DLD1 (cell line): ENCODE measurements around the gene IL17RD.
"Not testable (repeated sequence)": the region's sequence is repeated elsewhere in the genome, so short reads cannot be mapped to it uniquely, and the experiment has no call there.

ENCODE experiments used
- in situ Hi-C: cut with HindIII; loops from 2 replicates; pipeline ENCODE4 v1.10.0; 2017; ENCODE audit warnings: low sequenced_read_pairs

Gene IL17RD

DNA sequence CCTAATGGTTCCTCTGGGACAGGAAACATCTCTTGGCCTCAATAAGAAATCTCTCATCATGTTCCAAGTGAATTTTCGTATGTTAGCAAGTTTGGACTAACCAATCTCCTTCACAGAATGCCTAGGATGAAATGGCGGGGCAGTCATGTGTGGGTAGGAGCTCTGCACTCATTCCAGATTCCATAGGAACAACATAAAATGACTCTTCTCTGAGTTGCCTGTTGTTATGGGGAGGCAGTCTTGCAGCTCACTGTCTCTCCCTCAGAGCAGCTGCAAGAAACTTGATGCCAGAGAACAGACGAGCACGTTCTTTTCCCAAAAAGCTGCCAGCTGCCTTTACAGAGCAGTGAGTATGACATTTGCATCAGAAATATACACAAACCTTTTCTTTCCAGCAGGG is 70.6 kb downstream of the IL17RD start:
- in situ Hi-C loops, result no loop called here

DNA sequence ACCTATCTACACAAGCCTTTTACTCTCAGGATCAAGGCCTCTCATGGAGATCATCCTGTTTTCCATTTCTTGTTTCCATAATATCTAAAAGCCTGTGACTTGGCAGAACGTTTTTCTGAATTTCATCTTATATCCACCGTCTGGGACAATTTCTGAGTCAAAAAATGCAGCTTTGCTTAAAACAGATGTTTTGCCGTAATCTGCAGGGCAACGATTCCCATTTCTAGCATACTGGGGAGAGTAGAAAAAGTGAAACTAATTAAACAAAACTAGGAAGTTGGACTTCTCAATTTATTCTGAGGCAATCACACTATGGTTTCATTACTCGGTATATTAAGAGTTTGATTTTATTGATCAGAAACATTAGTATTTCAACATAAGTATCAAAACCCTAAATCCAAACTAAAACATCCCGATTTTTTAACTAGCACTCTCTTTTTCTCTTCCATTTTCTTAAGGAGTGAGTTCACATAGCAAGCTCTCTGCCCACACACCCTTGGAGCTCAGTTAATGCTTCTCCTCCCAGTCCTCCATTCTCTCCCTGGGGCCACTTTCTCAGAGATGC is 71.1 kb downstream of the IL17RD start:
- in situ Hi-C loops, result no loop called here

DNA sequence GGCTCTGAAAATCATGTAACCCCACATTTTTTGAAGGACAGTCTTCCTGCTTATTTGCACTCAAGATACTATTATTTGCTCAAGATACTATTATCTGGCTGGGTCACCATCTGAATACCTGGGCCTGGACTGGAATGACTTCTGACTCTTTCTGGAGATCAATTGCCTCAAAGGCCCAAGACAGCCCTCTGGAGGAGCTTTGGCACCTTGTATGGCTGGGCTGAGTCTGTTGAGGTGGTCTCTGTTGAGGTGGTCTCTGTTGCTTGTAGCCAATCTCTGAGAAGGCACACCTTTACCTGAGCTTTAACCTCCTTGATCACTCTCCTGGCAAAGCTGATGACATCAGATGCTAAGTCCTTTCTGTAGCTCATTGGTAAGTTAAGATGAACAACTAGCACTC is 71.7 kb downstream of the IL17RD start:
- in situ Hi-C loops, result no loop called here

DNA sequence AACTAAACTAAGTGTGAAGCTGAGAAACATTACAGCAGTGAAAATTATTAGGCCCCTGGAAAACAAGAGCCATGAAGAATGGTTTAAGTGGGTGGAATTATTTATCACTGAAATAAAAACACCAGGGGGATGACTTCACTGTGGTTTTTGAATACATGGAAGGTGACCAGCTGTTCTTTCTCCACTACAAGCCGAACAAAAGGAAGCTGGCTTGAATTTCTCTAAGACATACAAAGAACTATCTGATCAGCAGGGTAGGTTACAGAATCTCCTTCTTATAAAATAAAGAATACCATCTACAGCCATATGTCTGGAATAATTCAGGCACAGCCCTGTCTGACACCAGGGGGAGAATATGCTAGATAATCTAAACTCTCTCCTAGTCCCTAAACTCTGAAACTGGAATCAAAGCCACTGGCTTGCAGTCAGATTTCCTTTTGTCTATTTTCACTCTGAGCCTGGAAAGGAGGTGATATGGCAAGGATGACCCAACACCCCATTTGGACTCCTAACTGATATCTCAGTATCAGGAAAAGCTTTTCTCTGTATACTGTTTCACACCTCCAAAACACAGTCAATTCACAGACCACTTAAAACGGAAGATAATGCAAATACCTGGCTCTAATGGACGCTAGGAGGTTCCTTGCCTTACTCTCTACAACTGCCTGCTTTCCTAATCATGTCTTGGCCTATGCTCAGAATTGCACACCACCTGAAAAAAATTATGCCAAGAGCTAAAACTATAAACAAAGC is 73.5 kb downstream of the IL17RD start:
- in situ Hi-C loops, result no loop called here

DNA sequence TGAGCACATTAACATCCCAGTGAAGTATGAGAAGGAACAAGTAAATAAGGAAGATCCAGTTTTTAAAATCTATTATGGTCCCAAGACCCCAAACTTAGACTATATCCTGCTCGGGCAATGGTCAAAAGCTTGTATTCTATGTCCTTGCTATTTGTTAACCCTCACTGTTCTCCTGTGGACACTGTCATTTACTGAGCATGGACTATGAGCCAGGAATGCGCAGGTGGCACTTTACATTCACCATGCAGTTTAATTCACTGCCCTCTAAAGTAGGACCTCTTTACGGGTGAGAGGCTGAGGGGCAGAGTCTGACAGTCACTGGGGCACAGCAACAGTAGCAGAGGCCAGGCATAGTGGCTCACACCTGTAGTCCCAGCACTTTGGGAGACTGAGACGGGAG is 76.1 kb downstream of the IL17RD start:
- in situ Hi-C loops, result no loop called here

DNA sequence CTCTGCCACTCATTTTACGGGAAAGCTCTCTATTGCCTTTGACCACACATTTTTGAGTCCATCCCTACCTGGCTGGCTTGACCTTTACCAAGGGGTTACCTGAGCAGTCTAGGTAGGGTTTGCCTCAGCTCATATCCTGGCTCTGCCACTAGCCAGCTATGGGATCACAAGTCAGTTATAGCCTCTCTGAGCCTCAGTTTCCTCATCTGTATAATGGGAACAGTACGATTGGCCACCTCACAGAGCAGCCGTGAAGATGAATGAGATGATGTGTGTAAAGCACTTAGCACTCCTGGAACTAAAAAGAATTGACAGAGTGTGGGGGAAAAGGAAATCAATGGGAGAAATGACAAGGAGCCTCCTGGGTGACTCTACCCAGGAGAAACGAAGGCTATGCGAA is 76.7 kb downstream of the IL17RD start:
- in situ Hi-C loops, result no loop called here

DNA sequence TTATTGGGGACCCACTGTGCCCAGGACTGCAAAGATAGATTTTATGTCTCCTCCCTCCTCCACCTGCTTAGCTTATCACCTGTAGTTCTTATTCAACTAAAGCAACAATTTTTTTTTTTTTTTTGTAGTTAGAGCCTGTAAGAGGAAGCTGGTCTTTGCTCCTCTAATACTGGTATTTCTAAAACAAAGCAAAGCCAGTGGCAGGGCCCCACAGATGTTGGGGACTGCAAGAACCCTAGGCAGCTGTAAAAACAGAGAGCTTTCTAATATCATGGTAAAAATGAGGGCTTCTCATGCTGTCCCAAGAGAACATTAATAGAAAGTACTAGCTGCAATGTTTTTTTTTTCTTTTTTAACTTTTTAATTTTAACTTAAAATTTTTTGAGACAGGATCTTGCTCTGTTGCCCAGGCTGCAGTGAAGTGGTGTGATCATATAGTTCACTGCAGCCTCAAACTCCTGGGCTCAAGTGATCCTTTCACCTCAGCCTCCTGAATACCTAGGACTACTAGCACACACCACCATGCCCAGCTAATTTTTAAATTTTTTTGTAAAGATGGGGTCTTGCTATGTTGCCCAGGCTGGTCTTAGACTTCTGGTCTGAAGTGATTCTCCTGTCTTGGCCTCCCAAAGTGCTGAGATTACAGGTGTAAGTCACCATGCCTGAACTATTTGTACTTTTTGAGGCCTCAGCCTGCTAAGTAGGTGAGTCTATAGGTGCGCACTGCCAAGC is 77.6 kb downstream of the IL17RD start:
- in situ Hi-C loops, result no loop called here

DNA sequence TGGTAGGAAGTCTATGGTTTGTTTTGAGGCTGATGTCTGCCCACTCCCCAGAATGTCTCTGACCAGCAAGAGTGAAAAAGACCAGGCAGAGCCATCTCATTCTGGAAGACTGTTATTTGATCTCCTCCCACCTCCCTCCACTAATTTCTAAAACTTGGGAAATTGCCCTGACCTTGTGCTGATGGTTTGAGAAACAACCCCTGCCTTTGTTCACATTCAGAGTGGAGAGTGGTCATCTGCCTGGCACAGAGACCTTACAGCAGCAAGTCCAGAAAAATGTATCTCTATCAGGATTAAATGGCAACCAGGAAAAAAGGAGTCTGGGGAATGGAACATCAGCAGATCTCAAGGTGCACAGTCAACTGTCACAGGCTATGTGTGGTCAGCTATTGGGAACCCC is 79.0 kb downstream of the IL17RD start:
- in situ Hi-C loops, result no loop called here

DNA sequence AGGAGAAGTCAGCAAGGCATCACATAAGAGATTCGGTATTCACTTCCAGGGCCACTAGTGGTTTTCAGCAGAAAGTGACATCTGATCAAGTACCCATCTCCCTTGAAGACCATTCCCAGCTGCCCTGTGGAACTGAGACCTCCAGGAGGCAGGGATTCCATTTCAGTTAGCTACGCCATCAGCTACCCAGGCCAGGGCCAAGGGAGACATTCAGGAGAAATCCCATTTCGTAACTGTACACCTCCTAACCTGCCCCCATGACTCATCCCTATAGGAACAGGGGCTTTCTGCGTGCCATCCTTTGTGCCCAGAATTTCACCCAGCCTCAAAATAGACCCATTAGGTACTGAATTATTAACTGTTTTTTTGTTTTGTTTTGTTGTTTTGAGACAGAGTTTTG is 79.9 kb downstream of the IL17RD start:
- in situ Hi-C loops, result no loop called here

DNA sequence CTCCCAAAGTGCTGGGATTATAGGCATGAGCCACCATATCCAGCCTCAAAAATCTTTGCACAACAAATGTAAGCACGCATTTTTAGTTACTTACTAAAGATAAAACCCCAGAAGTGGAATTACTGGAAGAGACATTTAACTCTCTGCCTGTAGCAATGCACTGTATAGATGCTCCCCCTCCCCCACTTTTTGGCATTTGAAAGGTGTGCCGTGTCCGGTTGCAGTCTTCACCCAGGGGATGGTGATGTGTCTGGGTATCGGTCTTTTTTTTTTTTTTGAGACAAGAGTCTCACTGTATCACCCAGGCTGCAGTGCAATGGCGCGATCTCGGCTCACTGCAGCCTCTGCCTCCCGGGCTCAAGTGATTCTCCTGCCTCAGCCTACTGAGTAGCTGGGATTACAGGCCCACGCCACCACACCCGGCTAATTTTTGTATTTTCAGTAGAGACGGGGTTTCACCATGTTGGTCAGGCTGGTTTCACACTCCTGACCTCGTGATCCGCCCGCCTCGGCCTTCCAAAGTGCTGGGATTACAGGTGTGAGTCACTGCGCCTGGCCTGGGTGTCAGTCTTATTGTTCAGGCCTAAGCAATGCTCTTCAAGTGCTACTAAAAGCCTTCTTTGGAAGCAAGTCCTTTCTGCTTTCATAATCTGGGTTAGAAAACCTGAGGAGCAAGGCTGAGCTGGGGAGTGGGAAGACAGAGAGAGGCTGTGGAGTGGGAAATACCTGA is 81.7 kb downstream of the IL17RD start:
- in situ Hi-C loops, result not testable (repeated sequence)

DNA sequence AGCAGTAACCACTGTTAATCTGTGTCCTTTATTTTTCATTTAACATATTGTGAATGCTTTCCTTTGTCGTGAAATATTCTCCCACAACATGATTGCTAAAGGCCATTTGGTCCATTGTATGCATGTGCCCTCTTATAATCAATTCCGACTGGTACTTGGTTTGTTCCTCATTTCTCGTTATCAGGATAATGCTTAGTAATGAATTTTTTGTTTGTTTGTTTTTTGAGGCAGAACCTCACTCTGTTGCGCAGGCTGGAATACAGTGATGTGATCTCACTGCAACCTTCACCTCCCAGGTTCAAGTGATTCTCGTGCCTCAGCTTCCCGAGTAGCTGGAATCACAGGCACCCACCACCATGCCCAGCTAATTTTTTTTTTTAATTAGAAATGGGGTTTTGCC is 82.7 kb downstream of the IL17RD start:
- in situ Hi-C loops, result no loop called here

DNA sequence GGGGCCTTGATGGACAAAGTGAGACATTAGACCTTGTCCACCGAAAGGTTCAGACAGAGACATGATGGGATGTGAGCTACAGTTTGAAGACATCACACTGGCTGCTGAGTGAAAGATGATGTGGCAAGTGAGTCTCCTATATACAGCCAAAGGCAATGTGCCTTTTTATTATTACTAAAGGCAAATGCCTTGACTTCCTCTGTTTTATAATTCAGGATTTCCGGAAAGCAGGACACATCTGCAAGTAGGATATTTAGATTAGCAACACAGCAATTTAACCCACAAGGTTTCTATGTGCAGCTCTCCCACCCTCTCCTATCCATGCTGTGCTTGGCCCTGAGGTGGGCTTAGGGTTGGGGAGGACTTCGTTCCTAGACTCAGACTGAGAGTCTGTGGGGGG is 84.0 kb downstream of the IL17RD start:
- in situ Hi-C loops, result no loop called here

DNA sequence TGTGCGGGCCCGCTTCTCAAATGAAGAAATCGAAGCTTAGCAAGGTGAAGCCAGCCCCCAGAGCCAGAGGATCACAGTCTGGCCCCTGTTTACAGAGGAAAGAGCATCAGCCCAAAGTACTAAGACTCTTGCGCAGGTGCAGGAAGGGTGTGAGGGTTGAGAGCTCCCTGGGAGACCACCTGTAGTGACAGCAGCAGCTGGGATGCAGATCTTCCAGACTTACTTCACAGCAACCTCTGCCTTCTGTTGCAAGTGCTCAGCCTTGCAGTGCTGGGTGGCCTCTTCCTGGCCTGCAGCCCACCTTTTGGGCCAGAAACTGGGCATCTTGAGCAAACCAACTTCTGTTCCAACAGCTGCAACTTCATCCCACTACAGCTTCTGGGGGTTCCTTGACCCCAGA is 85.0 kb downstream of the IL17RD start:
- in situ Hi-C loops, result no loop called here

DNA sequence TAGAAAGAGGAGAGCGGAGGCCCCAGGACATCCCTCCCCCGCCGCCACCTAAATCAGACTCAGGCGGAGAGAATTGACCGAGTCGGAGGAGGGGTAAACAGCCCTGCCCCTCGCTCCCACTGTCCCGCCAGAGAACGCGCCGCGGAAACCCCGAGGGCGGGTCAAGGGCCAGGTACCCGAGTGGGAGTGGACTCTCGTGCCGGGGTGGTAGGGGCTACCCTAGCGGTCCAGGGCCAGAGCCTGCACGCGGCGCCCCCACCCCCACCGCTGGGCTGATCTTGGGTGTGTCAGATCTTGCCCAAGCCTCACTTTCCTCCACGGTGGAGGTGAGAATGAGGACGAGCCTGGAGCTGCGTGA is 85.7 kb downstream of the IL17RD start:
- in situ Hi-C loops, result no loop called here

DNA sequence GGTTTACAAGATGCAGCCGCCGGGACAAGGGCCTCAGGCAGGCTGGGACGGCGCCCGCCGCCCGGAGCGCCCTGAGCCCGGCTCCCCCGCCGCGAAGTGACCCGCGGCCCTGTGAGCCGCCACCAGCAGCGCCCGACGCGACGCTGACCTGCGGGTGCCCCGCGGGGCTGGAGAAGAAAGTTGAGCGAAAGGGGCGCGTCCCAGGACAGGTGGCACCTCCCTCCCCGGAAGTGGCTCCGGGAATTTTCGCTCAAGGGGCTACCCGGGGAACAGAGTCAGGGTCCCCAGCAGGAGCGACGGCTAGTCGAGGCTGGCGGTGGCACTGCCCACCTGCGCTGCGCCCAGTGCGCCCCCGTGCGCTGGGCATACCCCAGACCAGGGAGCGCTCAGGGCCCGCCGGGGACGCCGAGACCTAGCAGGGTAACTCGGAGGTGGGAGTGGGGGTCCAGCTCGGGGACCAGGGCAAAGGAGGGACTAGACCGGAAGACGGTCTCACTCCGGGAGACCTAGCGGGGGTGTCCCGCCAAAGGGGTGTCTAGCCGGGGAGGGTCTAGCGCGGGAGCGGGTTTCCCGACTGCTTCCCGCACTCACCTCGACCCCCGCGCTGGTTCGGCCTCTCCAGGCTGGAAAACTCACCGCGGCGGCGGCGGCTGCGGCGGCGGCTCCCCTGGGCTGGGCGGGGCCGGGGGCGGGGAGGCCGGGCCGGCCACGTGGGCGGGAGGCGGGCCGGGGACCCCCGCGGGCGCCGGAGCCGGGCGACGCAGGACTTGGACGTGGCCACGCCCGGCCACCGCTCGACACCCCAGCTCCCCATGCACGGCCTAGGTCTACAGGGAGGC is 86.3 kb downstream of the IL17RD start:
- in situ Hi-C loops, result no loop called here

DNA sequence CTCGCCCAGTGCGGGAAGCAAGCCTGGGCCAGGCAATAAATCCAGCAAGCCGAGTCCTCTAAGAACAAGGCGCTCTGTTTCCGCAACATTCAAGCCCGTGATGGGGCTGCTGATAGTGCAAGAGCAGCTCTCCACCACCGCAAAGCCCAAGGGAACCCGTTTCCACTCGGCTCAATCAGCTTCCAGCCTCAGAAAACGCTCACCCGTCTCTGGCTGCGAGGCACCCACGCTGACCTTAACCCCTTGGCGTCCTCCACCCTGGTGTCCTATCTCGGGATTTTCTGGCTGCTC is 86.9 kb downstream of the IL17RD start:
- in situ Hi-C loops, result no loop called here

DNA sequence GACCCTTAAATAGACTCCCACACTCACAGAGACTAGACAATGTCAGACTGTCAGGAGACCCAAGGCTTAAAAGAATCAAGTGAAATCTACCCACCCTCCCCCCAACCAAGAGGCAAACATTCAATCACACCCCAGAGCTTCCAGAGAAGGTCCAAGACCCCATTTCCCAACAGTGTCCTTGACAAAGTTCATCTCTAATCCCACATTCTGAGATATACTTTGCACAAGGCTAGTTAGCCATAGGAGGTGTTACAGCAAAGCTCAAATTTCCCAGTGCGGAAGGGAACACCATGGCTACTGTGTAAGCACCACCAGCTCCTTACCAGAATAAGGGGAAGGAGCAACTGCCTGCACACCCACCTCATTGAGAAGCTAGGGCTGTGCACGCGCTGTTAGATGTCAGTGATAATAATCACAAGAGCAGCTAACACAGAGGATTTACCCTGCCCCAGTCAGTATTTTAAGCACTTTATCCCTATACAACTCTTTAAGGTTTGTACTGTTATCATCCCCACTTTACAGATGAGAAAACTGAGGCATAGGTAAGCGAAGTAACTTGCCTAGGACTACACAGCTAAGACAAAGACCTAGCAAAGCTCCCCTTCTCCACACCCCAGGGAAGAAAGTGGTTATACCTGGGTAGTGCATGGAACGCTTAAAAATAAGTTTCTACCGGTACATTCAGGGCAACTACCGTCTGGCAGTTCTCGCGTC is 87.4 kb downstream of the IL17RD start:
- in situ Hi-C loops, result no loop called here

DNA sequence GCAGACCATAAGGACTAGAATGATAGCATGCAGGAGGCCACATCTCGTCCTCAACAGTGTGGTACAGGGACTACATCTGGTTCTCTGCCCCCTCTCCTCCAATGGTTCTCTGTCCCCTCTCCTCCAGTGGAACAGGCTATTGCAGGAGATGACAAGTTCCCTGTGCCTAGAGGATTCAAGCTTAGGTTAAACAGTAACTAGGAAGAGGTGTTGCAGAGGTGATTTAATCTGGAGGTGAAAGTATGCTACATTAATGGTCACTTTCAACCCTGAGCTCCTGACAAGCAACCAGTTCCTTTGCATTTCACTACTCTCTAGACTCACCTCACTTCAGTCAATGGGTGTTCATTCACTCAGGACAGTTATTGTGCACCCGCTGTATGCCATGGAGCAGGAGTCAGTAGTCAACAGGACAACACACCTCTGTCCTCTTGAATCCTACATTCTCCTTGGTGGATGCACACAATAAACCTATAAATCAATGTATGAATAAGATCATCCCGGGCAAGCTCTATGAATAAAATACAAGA is 88.7 kb downstream of the IL17RD start:
- in situ Hi-C loops, result no loop called here

DNA sequence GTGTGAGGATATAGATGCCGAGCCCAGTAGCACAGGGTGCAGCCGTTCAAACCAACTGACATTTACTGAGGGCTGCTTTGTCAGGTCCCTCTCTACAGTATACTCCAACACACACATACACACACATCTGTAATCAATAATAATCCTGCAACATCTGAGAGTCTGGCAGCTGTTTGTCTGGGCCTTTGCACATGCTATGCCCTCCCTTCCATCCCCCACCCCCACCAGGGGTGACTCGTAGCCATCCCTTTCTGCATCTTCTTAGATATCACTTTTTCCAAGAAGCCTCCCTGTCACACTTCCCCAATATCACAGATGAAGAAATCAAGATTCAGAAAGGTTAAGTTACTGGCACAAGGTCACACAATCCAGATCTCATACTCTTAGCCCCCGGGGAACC is 91.0 kb downstream of the IL17RD start:
- in situ Hi-C loops, result no loop called here

DNA sequence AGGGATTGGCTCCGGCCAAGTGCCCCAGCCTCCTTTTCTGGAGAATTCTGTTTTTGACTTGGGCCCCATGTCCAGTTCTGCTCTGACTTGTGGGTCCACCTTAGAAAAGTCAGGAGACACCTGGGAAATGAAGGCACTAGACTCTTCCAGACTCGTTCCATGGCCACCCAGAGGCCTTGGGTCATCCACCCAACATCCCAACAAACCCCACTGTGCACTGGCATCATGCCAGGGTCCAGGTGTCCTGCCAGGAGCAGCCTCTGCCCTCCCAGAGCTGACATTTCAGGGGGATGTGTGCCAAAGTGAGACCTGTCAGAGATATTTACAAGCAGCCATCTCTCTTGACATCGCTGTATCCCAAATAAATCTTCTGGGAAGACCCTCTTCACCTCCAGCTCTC is 91.5 kb downstream of the IL17RD start:
- in situ Hi-C loops, result no loop called here
